ENCODE measurements around the gene FYB2.

Gene FYB2, protein sequence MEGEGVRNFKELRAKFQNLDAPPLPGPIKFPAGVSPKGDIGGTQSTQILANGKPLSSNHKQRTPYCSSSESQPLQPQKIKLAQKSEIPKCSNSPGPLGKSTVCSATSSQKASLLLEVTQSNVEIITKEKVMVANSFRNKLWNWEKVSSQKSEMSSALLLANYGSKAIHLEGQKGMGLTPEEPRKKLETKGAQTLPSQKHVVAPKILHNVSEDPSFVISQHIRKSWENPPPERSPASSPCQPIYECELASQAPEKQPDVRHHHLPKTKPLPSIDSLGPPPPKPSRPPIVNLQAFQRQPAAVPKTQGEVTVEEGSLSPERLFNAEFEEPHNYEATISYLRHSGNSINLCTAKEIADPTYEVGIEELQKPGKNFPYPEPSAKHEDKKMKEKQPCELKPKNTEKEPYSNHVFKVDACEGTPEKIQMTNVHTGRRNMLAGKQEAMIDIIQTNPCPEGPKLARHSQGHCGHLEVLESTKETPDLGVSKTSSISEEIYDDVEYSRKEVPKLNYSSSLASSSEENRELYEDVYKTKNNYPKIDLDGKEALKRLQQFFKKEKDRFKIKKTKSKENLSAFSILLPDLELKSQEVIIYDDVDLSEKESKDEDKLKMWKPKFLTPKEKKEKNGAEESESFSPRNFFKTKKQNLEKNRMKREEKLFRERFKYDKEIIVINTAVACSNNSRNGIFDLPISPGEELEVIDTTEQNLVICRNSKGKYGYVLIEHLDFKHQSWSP

GRCh38 chr1:56819387-56819899 lies at the start of gene FYB2:
FYB2 (minus strand) TSS chr1:56819404; CDS start chr1:56819290, 114 bp downstream.
- no peak for DNase-seq (ENCODE audit: low read depth in 2 of 2)

- no peak for DNase-seq (ENCODE audit: low read depth in 2 of 2)
Observed at GRCh38 chr1:56868761-56869160, 49.6 kb upstream of the FYB2 start.

GRCh38 chr1:56867491-56867890 lies 48.3 kb upstream of the FYB2 start:
- no peak for DNase-seq (ENCODE audit: low read depth in 2 of 2)

GRCh38 chr1:56866656-56867055 lies 47.5 kb upstream of the FYB2 start:
- no peak for DNase-seq (ENCODE audit: low read depth in 2 of 2)

DNA sequence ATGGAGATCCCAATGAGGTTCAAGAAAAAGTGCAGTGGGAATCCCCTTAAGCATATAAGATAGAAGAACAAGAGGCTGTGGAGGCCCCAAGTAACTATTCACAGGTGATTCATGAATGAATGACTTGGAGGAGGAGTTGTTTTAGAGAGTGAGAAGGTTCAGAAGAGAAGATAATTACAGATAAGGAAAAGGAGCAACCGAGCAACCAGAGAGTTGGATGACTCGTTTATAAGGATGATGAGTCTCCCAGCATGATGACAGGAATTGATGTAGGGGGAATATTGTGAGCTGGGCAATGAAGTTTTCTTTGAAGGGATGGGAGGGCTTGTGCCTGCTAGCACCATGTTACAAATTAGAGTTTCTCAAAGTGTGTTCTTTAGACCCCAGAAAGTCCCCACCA lies 45.2 kb upstream of the FYB2 start:
- no peak for DNase-seq (ENCODE audit: low read depth in 2 of 2)

DNA sequence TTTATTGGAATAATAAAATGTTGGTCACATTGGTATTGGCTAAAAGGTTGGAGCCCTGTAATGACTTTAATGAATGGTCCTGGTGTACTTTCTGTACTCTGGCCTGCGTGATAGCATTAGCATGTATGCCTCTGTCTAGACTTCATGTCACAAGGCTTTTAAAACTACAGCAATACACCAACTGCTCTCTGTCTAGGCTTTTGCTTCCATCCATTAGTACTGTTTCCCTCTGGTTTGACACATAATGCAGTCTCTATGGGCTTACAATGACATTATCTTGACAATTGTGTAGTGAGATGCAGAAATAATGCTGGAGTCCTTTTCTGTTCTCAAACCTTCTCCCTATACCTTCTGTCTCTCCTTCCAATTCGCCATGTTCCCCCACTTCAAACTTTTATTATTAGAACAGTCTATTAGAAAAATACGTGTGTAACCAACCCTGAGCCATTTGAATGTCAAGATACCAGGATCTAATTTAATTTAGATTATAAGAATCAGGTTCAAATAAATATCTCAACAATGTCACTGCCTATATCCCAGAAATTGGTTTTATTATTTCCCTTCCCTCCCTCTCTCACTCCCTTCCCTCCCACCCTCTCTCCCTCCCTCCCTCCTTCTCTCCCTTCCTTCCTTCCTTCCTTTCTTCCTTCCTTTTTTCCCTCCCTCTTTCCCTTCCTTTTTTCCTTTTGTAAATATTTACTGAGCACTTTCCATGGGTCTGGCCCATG lies 44.2 kb upstream of the FYB2 start:
- DNase-seq (ENCODE audit: low read depth in 2 of 2), result no peak

DNA sequence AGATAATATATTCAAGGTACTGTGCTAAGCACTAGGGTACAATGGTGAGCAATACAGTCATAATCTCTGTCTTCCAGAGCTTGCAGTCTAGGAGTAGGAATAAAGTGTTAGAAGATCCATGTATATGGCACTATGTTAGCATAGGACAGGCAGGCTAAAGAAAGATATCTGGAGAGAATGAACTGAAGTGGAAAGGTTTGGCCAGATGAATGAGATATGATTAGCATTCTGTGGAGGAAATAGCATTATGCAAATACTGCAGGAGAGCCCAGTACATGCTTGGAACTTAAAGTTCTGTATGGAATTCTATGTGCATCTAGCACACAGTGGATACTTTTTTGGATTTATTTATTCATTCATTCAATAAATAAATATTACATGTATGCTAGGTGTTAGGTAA lies 40.1 kb upstream of the FYB2 start:
- no peak for DNase-seq (ENCODE audit: low read depth in 2 of 2)

- no peak for DNase-seq (ENCODE audit: low read depth in 2 of 2)
Observed at GRCh38 chr1:56856186-56856585, 37.0 kb upstream of the FYB2 start.

DNA sequence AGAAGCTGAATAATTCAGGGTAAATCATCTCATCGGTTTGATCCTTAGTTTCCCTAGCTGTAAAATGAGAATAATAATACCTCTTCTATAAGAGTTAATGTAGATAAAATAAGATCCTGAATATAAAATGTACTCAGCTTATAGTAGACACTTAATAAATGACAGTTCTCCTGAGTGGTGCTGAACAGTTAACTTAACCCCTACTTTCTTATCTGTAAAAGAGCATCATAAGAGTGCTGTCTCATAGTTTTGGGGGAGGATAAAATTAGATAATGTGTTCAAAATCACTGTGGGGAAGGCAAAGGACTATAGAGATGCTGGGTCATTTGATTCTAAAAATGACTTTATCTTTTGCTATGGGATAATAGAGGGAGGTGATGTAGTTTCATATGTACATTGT lies 36.0 kb upstream of the FYB2 start:
- DNase-seq (ENCODE audit: low read depth in 2 of 2), result no peak

DNA sequence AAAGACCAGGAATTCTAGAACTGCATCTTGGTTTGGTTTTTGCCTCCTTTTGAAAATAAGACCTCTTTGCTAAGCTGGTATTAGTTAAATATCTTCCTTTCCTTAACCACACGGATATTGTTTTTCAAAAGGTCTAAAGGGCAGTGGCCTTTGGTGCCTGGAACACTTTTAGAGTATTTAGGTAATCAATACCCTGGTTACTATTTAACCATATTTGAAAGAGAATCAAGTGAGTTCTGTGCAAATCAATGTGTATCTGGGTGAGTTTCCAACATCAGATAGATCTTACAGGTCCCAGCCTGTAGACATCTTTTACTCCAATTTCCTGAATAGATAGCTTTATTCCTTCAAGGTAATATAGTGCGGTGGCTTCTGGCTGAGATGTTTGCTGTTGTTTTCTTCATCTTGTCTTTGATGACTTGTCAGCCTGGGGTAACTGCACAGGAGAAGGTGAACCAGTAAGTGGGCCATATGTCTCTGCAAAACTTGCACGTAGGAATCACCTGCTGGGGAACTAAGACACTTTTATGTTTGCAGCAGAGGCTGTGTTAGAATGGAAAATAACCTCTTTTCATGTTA lies 35.4 kb upstream of the FYB2 start, which contains the start of gene C8A:
TSS of gene C8A (plus strand) at position 277 of the 579 bp plus-strand sequence. CDS start at position 382, 105 bp downstream.
- no peak for DNase-seq (ENCODE audit: low read depth in 2 of 2)

- DNase-seq (ENCODE audit: low read depth in 2 of 2), result no peak
Observed at GRCh38 chr1:56852476-56852875, 33.3 kb upstream of the FYB2 start.

GRCh38 chr1:56850922-56851321 lies 31.7 kb upstream of the FYB2 start:
- DNase-seq (ENCODE audit: low read depth in 2 of 2), result no peak

DNA sequence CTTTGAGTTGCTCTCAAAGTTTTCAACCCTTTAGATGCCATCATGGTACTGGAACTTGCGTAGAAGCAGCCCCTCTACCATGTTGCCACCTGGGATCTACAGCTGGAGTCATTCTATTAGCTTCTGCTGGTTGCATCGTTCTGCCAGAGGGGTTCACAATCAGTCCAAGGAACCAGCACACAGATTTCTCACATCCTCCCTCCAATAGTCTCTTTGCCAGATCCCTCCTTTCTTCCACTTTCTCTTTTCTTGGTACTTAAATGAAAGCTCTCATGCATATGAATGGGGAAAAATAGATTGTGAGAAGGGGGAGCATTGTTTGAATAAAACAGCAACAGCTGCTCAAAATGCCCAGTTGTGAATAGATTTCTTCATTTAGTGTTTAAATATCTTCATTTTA lies 31.2 kb upstream of the FYB2 start:
- DNase-seq (ENCODE audit: low read depth in 2 of 2), result no peak

GRCh38 chr1:56849750-56850149 lies 30.5 kb upstream of the FYB2 start:
- no peak for DNase-seq (ENCODE audit: low read depth in 2 of 2)

GRCh38 chr1:56845343-56845742 lies 26.1 kb upstream of the FYB2 start:
- DNase-seq (ENCODE audit: low read depth in 2 of 2), result no peak

- no peak for DNase-seq (ENCODE audit: low read depth in 2 of 2)
Observed at GRCh38 chr1:56844545-56845136, 25.4 kb upstream of the FYB2 start.

DNA sequence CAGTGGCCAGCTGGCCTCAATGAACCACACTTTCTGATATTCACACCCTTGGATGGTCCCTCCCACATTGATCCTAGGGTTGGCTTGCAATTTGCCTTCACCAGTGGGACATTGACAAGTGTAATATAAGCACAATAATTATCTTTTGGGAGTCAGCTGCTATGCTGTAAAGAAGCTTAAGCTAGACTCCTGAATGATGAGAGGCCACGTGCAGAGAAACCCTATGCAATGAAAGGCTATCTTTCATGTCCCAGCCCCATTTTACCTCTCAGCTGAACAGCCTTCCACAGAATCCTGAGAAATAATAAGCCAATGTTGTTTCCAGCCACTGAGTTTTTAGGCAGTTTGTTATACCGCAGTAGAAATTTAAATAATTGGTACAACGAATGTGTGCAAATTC lies 24.3 kb upstream of the FYB2 start:
- DNase-seq (ENCODE audit: low read depth in 2 of 2), result no peak

DNA sequence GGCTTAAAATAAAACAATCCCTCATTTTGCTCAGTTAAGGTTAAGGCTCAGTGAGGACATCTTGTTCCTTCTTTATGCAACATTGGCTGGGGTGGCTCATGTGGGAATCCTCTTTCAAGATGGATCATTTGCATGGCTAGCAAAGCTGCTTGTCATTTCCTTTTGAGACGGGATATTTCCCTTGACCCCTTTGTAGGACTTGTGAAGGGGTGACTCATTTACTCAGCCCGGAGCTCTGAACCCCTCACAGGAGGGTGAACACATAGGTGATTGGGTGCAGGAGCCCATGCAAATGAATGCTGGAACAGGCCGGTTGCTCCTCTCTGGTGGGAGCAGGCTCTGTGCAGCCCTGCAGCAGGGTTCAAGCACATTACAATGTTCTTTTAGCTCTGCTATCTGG lies 19.6 kb upstream of the FYB2 start:
- DNase-seq (ENCODE audit: low read depth in 2 of 2), result no peak

- DNase-seq (ENCODE audit: low read depth in 2 of 2), result no peak
Observed at GRCh38 chr1:56837244-56837939, 18.2 kb upstream of the FYB2 start.

DNA sequence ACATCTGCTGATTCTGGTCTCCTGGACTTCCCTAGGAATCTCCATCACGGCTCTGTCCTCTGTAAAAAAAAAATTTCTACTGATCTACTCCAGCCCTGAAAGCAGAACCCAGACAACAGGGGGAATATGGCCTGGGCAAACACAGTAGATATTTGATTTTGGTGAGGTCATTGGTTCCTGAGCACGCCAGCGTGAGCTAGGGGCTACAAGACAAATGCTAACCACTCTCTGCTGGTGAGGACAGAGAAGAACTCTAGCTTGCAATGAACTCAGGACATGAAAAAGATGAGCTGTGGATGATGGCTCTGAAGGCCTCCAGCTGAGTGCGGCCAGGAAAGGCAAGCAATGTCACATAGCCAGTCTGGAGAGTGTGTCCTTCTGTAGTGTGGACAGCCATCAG lies 17.2 kb upstream of the FYB2 start:
- no peak for DNase-seq (ENCODE audit: low read depth in 2 of 2)

GRCh38 chr1:56835657-56836056 lies 16.5 kb upstream of the FYB2 start:
- DNase-seq (ENCODE audit: low read depth in 2 of 2), result no peak

All from activated CD8-positive, alpha-beta memory T cell treated with anti-CD3 and anti-CD28 coated beads for 4 hours (primary cell).